GM18519 (cell line): ENCODE results near the gene HERPUD1.
"Not testable (repeated sequence)": the region's sequence is repeated elsewhere in the genome, so short reads cannot be mapped to it uniquely, and the experiment has no call there.

Experiments used
- ATAC-seq: cut with Tn5 transposase; IDR thresholded peaks from one replicate; pipeline ENCODE4 v1.9.1; 2021; ENCODE audit warnings: mild to moderate bottlenecking, moderate library complexity; ENCODE audit not compliant: unreplicated experiment, low FRiP score

Gene HERPUD1, protein sequence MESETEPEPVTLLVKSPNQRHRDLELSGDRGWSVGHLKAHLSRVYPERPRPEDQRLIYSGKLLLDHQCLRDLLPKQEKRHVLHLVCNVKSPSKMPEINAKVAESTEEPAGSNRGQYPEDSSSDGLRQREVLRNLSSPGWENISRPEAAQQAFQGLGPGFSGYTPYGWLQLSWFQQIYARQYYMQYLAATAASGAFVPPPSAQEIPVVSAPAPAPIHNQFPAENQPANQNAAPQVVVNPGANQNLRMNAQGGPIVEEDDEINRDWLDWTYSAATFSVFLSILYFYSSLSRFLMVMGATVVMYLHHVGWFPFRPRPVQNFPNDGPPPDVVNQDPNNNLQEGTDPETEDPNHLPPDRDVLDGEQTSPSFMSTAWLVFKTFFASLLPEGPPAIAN

DNA sequence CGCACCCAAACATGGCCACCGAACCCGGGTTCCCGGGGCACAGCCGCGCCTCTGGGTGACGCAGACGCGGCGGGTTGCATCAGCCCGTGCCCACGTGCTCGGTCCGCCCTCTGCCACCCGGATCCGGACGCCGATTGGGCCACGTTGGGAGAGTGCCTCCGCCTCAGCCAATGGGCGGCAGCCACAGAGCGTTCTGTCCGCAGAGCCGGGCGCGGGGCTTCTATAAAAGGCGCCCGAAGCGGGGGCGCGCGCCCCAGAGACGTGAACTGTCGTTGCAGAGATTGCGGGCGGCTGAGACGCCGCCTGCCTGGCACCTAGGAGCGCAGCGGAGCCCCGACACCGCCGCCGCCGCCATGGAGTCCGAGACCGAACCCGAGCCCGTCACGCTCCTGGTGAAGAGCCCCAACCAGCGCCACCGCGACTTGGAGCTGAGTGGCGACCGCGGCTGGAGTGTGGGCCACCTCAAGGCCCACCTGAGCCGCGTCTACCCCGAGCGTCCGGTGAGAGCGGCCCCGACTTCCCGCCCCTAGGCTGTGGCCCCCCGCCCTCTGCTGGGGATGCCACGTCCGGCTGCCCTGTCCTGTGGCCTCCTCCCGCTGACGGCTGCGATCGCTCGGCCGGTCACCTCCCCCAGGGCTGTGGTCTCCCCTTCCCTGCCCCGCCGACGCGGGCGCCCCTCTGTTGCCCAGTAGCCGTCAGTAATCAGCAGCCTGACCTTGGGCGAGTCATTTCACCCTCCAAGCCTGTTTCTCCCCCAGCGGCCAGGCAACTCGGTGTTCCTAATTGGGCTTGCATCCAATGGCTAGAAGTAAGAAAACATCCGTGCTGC lies at the start of gene HERPUD1:
Gene HERPUD1 (plus strand): TSS at position 251 of the 829 bp plus-strand sequence. CDS start 103 bp downstream, at position 354.
- ATAC-seq, result peak; percentile 69

DNA sequence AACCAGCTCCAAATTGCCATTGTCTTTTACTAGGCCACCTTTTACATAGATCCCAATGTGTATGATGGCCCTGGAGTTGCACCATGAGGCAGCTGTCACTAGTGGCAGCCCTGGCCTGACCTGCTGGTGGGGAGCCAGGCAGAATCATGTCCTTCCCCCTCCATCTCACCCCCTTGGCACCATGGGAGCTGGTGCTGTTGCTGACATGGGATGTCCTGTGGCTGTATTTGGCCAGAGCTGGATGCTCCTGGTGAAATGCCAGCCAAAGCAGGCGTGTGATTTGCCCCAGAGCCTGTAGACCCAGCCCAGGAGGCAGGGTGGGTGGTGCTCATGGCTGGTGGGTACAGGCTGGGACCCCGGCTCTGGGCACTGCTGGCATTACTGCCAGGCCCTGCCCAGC lies 48.4 kb upstream of the HERPUD1 start:
- no peak for ATAC-seq

DNA sequence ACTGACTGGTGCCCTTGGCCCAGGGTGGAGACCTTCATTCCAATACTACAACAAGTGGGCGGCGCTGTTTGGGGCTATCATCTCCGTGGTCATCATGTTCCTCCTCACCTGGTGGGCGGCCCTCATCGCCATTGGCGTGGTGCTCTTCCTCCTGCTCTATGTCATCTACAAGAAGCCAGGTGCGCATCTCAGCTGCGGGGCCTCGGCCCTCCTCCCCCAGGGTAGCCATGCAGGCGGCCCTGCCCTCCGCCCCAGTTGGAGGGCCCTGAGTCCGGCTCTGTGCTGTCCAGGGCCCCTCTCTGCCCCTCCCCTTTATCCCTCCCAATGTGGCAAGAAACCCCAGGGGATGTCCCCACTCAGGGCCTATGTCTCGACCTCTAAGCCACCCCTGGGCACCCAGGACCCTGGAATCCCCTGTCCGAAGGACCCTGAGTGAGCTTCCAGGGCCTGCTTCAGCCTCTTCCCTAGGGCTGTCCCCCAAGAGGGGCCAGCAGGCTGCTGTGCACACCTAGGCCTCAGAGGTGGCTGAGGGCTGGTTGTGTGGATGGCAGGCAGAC lies 47.8 kb upstream of the HERPUD1 start:
- ATAC-seq, result no peak

DNA sequence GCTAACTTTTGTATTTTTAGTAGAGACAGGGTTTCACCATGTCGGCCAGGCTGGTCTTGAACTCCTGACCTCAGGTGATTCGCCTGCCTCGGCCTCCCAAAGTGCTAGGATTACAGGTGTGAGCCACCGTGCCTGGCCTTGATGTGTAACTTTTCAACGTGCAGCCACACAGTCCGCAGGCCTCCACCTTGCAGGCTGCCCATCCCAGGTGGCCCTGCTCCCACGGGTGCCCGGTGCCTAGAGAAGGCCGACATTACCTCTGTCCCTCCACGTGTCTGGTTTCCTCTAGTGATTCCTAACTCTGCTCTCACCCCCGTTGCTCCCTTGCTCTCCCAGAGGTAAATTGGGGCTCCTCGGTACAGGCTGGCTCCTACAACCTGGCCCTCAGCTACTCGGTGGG lies 47.0 kb upstream of the HERPUD1 start:
- ATAC-seq, result not testable (repeated sequence)

DNA sequence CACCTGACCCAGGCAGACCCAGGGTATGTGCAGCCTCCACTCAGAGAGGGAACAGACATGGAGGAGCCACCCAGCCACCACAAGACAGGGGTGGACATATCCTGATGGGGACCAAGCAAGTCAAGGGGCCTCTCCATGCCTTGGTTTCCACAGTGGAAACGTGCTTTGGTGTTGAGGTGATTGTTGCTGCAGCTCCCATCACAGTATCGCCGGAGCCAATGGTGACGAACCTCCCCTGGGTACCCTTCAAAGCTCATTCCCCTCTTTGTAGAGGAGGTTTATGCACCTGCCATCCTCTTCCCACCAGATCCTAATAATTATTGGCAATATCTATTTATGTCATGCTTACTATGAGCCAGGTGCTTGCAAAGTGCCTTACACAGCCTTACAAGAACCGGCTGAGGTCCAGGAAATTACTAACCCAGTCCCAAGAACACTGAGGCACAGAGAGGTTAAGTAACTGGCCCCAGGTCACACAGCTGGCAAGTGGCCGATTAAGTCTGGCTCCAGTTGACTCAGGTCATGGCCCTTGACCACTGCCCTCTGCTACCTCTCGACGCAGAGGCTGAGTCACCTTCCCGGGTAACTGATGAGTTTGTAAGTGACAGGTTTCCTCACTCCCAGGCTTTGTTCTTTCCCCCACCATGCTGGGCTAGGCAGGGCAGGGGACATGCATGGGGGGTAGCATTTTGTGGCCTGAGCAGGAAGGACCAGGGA lies 46.3 kb upstream of the HERPUD1 start:
- no peak for ATAC-seq

DNA sequence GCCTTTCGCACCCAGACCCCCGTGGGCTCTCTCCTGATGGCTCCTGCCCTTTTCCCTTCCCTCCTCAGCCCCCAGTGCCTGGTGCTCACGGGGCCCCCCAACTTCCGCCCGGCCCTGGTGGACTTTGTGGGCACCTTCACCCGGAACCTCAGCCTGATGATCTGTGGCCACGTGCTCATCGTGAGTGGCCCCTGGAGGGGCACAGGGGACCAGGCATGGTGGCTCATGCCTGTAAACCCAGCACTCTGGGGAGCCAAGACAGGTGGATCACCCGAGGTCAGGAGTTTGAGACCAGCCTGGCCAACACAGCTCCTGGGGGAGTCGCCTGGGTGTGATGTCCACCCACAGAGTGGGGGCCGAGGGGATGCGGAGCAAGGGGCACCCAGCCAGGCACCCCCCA lies 45.6 kb upstream of the HERPUD1 start:
- ATAC-seq, result no peak

DNA sequence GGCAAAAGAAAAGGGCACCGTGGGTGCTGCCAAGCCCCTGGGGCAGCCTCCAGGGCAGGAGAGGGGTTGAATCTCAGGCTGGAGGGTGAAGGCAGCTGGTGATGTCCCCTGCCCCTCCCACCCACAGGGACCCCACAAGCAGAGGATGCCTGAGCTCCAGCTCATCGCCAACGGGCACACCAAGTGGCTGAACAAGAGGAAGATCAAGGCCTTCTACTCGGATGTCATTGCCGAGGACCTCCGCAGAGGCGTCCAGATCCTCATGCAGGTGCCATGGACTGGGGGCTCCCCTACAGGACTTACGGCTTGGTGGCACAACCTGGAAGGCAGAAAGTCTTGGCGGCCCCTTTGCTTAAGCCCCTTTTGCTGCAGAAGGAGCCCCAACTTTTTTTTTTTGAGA lies 45.1 kb upstream of the HERPUD1 start:
- ATAC-seq, result no peak

DNA sequence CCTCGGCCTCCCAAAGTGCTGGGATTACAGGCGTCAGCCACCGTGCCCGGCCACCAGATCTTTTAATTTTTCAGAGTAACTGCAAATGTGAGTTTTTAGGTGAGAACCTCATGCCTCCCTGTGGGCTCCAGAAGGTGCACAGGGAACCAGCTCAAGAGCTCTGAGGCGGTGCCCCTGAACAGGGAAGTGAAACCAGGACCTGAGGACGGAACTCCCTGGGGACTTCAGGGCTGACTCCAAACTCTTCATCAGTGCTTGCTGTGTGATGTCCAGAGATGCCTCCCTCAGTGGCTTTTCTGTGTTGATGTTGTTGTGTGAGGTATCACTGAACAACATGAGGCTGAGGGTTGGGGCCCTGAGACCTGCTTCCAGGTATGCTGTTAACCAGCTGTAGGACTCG lies 43.1 kb upstream of the HERPUD1 start:
- no peak for ATAC-seq

DNA sequence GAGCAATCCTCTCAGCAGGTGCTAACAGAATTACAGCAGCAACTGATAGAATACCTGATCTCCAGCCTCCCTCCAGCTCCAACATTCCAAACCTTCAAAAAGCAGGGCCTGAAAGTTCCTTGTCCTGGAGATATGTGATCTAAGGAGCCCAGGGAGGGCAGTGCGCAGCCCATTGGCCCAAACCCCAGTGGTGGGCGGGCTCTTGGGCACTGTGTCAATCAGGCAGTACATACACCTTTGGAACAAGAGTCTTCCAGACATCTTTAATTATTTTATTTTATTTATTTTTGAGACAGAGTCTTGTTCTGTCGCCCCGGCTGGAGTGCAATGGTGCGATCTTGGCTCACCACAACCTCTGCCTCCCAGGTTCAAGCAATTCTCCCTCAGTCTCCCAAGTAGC lies 42.7 kb upstream of the HERPUD1 start:
- ATAC-seq, result no peak

DNA sequence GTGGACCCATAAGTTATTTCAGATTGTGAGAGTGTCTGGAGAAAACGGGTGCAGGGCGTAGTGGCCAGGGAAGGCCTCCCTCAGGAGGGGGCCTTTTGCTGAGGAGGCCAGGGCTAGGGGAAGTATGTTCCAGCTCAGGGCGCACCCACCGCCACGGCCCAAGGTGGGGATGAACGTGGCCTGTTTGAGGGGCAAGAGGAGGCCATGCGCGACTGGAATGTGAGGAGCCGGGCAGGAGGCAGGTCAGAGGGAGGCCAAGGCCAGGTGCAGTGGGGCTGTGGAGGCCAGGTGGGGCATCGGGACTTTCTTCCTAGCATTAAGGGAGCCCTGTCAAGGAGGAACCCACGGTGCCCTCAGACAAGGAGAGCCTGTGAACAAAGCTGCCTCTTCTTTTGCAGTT lies 40.3 kb upstream of the HERPUD1 start:
- ATAC-seq, result no peak

DNA sequence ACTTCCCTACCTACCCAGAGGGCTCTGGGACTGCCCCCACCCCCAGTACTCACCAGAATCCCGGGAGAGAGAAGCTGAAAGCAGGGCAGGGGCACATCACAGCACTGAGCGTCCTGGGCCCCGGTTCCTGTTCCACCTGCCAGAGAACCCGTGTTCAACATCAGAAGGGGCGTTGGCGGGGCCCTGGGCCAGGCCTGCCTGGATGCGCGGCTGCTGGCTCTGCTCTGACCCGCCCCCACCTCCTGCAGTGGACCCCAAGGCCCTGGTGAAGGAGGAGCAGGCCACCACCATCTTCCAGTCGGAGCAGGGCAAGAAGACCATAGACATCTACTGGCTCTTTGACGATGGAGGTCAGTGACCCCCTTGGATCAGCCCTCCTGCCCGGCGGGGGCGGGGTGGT lies 39.2 kb upstream of the HERPUD1 start:
- no peak for ATAC-seq

DNA sequence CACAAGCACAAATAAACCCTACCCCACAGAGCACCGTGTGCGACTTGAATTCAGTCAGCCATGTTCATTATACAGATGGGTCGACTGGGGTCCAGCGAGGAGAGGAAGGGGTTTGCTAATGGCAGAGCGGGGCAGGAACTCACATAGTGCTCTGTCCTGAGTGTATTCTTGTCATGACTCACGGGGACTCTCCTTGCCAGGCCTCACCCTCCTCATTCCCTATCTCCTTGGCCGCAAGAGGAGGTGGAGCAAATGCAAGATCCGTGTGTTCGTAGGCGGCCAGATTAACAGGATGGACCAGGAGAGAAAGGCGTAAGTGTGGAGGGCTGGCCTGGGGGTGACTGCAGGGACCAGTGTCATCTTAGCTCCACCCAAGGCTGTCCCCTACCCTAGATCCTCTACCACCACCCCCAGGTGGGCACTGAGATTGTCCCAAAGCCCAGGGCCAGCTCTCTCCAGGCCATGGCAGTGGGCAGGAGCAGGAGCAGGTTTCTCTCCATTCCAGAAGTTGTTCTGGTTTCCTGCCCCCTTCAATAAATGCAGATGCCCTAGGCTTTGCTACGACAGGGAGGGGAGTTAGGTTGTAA lies 37.5 kb upstream of the HERPUD1 start:
- no peak for ATAC-seq

DNA sequence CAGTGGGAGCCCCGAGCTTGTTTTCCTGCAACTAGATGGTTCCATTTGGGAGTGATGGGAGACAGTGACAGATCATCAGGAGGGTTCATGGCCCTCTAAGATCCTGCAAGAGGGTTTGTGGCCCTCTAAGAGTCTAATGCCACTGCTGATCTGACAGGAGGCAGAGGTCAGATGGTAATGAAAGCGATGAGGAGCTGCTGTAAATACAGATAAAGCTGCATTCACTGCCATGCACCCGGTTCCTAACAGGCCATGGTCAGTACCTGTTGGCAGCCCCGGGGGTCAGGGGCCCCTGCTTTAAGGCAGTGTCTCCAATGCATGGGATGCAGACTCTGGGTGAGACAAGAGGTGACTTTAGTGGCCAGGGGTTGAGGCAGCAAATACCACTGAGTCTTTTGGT lies 36.1 kb upstream of the HERPUD1 start:
- ATAC-seq, result no peak

DNA sequence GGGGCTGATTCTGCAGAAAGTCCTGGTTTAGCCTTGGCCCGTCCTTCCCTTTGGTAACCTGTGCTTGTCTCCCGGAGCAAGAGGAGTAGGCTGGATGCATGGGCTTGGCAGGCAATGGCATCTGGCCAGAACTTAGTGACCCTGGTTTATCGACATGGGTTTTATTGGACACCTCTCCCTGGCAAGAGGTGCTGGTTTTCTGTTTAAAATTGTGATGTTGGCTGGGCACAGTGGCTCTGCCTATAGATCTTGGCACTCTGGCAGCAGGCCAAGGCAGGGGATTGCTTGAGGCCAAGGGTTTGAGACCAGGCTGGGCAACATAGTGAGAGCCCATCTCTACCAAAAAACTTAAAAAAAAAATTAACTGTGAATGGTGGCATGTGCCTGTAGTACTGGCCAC lies 35.7 kb upstream of the HERPUD1 start:
- no peak for ATAC-seq

DNA sequence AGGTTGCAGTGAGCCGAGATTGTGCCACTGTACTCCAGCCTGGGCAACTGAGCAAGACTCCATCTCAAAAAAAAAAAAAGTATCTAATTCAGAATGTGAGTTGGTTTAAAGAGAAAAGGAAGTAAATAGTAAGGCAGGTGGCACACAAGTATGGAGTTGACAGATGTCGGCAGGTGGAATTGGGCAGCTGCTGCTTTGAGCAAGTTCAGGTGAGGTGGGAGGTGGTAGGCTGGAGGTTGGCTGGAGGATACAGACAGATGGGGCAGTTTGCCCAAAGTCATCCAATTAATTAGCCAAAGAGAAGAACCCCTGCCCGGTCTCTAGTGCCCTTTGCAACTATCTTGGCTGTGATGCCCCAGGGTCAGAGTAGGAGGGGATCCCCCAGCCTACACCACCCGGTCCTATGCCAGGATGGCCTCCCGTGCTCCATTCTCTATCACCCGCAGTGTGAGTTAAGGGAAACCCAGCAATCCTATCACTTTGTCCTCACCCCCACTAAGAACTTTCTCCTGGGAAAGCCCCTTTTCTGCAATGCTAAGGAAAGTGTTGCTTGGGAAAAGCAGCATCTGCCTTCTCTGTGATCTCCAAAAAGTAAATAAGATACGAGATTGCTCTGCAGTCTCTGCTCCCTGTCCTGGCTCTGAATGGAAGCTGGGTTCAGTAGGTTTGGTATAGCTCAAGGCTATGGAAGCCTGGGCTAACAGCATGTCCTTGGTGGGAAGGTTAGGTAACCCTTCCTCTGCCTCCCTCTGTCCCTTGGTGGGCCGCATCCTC lies 34.7 kb upstream of the HERPUD1 start:
- no peak for ATAC-seq

DNA sequence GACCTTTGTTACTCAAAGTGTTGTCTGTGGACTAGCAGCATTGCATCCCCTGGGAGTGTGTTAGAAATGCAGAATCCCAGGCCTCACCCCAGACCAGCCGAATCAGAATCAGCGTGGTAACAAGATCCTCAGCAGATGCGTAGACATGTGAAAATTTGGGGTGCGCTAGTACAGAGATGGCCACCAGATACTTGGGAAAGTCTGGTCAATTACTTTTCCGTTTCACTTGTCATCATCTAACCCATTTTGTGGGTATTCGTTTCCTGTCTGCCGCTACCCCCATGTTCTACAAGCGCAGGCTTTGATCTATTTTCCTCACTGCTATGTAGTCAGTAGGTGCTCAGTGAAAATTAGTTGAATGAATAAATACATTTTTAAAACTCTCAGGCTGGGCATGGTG lies 33.1 kb upstream of the HERPUD1 start:
- ATAC-seq, result no peak

DNA sequence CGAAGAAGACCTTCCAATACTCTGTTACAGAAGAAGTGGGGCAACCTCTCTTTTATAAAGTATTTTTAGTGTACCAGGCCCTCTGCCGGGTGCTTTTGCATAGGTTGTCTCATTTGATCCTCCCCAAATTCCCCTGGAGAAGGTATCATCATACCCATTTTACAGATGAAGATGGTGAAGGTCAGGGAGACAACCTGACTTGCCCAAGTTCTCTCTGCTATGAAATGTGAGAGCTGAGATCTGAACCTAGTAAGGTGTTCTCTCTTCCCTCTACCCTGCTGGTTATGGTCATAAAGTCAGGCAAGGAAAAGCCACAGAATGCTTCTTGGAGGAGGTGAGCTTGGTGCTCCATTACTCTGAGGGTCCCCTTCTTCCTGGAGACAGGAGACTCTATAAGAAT lies 28.1 kb upstream of the HERPUD1 start:
- ATAC-seq, result no peak

DNA sequence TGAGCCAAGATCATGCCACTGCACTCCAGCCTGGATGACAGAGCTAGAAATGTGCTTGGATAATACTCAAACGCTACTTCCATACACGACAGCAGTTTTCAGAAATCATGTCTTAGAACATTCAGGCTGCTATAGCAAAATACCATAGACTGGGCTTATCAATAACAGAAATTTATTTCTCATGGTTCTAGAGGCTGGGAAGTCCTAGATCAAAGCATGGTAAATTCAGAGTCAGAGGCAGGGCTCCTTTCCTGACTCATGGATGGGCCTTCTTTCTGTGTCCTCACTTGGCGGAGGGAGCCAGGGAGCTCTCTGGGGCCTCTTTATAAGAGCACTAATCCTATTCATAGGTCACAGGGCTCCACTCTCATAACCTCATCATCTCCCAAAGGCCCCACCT lies 24.5 kb upstream of the HERPUD1 start:
- no peak for ATAC-seq

DNA sequence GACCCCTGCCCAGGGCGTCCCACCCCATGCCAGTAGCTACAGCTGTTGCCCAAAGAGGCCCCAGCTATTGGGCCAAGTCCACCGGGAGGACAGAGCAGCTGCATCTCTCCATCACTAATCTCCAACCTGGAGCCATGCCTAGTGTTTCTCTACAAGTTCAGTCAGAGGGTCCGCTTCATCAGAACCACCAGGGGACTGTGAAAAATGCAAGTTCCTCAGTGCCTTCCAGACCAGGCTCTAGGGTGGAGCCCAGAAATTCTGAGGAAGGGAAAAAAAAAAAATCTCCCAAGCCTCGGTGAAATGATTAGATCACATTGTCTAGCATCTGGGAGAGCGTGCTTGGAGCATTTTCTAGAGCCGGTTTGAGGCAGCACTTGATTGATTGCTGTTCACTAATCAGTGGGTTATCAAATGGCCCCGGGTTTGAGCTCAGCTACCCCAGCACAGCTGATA lies 22.4 kb upstream of the HERPUD1 start:
- no peak for ATAC-seq

DNA sequence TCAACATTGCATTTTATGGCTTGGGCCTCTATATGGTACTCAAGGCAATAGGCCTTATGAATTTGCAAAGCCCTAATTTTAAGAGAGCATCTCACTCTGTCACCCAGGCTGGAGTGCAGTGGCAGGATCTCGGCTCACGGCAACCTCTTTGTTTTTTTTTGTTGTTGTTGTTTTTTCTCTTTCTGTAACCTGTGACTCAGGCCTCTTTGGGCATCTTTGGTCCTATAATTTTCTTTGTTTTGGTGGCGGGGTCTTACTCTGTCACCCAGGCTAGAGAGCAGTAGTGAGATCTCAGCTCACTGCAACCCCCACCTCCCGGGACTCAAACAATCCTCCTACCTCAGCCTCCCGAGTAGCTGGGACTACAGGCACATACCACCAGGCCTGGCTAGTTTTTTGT lies 21.8 kb upstream of the HERPUD1 start:
- ATAC-seq, result no peak
